Activated T-cell treated with anti-CD3 and anti-CD28 coated beads, Interleukin-2, amount 50 U/mL, for 48 hours (primary cell): ENCODE results near the gene TUBGCP6.

ENCODE experiments used
- DNase-seq, 2 experiments: peaks; one replicate each; pipeline ENCODE4 v3.0.0-alpha.2; 2020

TUBGCP6 gene

GRCh38 chr22:50261615-50262459 lies 17.0 kb upstream of the TUBGCP6 start, which contains the start of gene MAPK12:
MAPK12 (minus strand) TSS chr22:50261683; CDS start chr22:50261509, 174 bp downstream.
- DNase-seq, result no peak

- peak; percentile 53 to 67 for DNase-seq
These were observed 16.2 kb upstream of the TUBGCP6 start for GRCh38 chr22:50260801-50261614.

- no peak for DNase-seq
These were observed 15.6 kb upstream of the TUBGCP6 start for GRCh38 chr22:50260434-50260800.

- no peak for DNase-seq
These were observed 14.5 kb upstream of the TUBGCP6 start for GRCh38 chr22:50259302-50259701.

GRCh38 chr22:50258361-50259292 lies 13.8 kb upstream of the TUBGCP6 start:
- no peak for DNase-seq

GRCh38 chr22:50257451-50258360 lies 12.9 kb upstream of the TUBGCP6 start:
- DNase-seq, result no peak

GRCh38 chr22:50257041-50257440 lies 12.2 kb upstream of the TUBGCP6 start:
- no peak for DNase-seq

GRCh38 chr22:50256258-50256862 lies 11.5 kb upstream of the TUBGCP6 start:
- DNase-seq, result no peak

- DNase-seq, result no peak
These were observed 10.8 kb upstream of the TUBGCP6 start for GRCh38 chr22:50255607-50256006.

- no peak for DNase-seq
These were observed 10.3 kb upstream of the TUBGCP6 start for GRCh38 chr22:50255099-50255498.

- no peak for DNase-seq
These were observed 9.1 kb upstream of the TUBGCP6 start for GRCh38 chr22:50253941-50254340.

- DNase-seq, result no peak
These were observed 8.5 kb upstream of the TUBGCP6 start for GRCh38 chr22:50253046-50253915.

- peak; percentile 80 to 81 for DNase-seq
These were observed 7.5 kb upstream of the TUBGCP6 start for GRCh38 chr22:50252082-50253045.

- DNase-seq, result no peak
These were observed 6.8 kb upstream of the TUBGCP6 start for GRCh38 chr22:50251477-50252081.

- DNase-seq, result peak; percentile 86 to 91
These were observed 6.0 kb upstream of the TUBGCP6 start, which contains the start of gene HDAC10 for GRCh38 chr22:50250555-50251476. HDAC10 (minus strand) TSS chr22:50251265; CDS start chr22:50251032, 233 bp downstream.

- DNase-seq, result no peak
These were observed 5.4 kb upstream of the TUBGCP6 start for GRCh38 chr22:50250249-50250554.
